Kidney (tissue), 14 donors: ENCODE measurements around the gene FBXL2. TPM values are rescaled to one million over a fixed set of nuclear protein-coding genes. Genes with fewer than 3 reads are reported as not detected.

ENCODE experiments used
- DNase-seq, 5 donors: peaks; one replicate each; pipeline ENCODE4 v3.0.0-alpha.2; 2013 to 2020
- FAIRE-seq: peaks from 2 replicates; lab custom pipeline; 2012; peaks lifted over from hg19 to GRCh38; lab: Jason Lieb, UNC
- H3K27ac ChIP-seq, 2 donors: one replicate each; pipeline ENCODE4 v1.7.0; 2013; ENCODE audit warnings: low read depth in 2 of 2, low read length in 2 of 2, inconsistent platforms in 1 of 2
- H3K27me3 ChIP-seq: one replicate; pipeline ENCODE4 v1.7.1; 2013; ENCODE audit warnings: low read length, inconsistent platforms; ENCODE audit not compliant: control insufficient read depth, insufficient read depth
- H3K36me3 ChIP-seq, 3 donors: one replicate each; pipeline versions ENCODE4 v1.7.0 to v1.7.1; 2013; ENCODE audit warnings: low read length in 3 of 3, control low read depth in 1 of 3, inconsistent platforms in 1 of 3; ENCODE audit not compliant: insufficient read depth in 3 of 3, control insufficient read depth in 2 of 3
- H3K4me1 ChIP-seq, 3 donors: one replicate each; pipeline versions ENCODE4 v1.7.0 to v1.7.1; 2013; ENCODE audit warnings: low read length in 3 of 3, inconsistent platforms in 1 of 3, low read depth in 1 of 3; ENCODE audit not compliant: control insufficient read depth in 2 of 3, insufficient read depth in 2 of 3
- H3K4me3 ChIP-seq, 3 donors: one replicate each; pipeline versions ENCODE4 v1.7.0 to v1.8.1; 2013; ENCODE audit warnings: low read length in 3 of 3, control low read depth in 1 of 3, inconsistent platforms in 1 of 3
- H3K9ac ChIP-seq, 3 donors: one replicate each; pipeline versions ENCODE4 v1.7.0 to v1.7.1; 2013; ENCODE audit warnings: low read length in 3 of 3, control low read depth in 1 of 3, inconsistent platforms in 1 of 3
- H3K9me3 ChIP-seq, 3 donors: one replicate each; pipeline versions ENCODE4 v1.7.0 to v1.7.1; 2013; ENCODE audit warnings: low read length in 3 of 3, control low read depth in 1 of 3, inconsistent platforms in 1 of 3; ENCODE audit not compliant: control insufficient read depth in 2 of 3, insufficient read depth in 1 of 3
- intact Hi-C: fragments of 100-400 bp; cut with DNase I; formaldehyde crosslinking; loops from one replicate; pipeline ENCODE4 v1.11.1; 2022
- polyA plus RNA-seq: library from polyadenylated mRNA; stranded (reverse); fragments of 350-450 nt; fragmentation: Illumina TruSeq; extraction: RNeasy Lipid Tissue Mini Kit (QIAGEN cat#74804); gene quantifications from one replicate; pipeline ENCODE4 v1.2.3, GENCODE V29; 2014; ENCODE audit warnings: low read depth, low replicate concordance; ENCODE audit not compliant: insufficient read depth
- total RNA-seq: library from RNA; stranded (reverse); fragmentation: NEBNext Ultra II Directional; extraction: Animal tissue kit (Norgen Biotek cat#: 25700); gene quantifications from one replicate; pipeline ENCODE4 v1.2.1, GENCODE V29; 2021
- TF ChIP-seq, protein P1 (sequence below): IDR thresholded peaks from 3 replicates; pipeline ENCODE4 v1.5.1; 2012; ENCODE audit warnings: mild to moderate bottlenecking, moderate library complexity, borderline replicate concordance; ENCODE audit not compliant: insufficient read depth; ENCODE audit errors: extremely low read depth
- donor health status: control.
- donor health status: control.
- donor health status: control.
- donor health status: control.
- donor health status: control.
- donor health status: DM: yes; HTN: yes; CAD: no.
- donor health status: Normal renal cell carcinoma (clear cell type).

FBXL2 gene
- total and polyA plus RNA-seq, 2 donors from 2014 or later = 10.8 to 18.3 TPM

DNA sequence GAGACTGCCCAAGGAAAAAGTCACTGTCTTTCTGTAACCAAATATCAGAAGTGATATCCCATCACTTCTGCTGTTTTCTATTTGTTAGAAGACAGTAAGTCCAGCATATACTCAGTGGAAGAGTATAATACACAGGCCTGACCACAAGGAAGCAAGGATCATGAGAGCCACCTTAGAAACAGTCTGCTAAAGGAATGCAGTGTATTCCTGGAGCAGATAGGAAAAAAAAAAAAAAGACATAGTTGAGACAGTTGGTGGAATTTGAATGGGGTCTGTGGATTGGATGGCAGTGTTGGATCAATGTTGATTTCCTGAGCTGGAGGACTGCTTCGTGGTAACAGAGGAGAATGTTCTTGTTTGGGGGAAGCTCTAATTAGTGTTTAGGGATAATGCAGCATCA lies 26.5 kb upstream of the FBXL2 start:
- no peaks in the 10 kb centered on the region for H3K9me3 ChIP-seq
- no peak for DNase-seq
- TF ChIP-seq, protein P1, sequence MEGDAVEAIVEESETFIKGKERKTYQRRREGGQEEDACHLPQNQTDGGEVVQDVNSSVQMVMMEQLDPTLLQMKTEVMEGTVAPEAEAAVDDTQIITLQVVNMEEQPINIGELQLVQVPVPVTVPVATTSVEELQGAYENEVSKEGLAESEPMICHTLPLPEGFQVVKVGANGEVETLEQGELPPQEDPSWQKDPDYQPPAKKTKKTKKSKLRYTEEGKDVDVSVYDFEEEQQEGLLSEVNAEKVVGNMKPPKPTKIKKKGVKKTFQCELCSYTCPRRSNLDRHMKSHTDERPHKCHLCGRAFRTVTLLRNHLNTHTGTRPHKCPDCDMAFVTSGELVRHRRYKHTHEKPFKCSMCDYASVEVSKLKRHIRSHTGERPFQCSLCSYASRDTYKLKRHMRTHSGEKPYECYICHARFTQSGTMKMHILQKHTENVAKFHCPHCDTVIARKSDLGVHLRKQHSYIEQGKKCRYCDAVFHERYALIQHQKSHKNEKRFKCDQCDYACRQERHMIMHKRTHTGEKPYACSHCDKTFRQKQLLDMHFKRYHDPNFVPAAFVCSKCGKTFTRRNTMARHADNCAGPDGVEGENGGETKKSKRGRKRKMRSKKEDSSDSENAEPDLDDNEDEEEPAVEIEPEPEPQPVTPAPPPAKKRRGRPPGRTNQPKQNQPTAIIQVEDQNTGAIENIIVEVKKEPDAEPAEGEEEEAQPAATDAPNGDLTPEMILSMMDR = no peak
- H3K9ac ChIP-seq = no peak overlapping the region
- intact Hi-C loops = no loop called here
- no peaks in the 10 kb centered on the region for H3K36me3 ChIP-seq
- no peaks in the 10 kb centered on the region for H3K4me1 ChIP-seq
- H3K4me3 ChIP-seq = no peak overlapping the region
- no peak for FAIRE-seq
- H3K27me3 ChIP-seq = no peaks in the 10 kb centered on the region
- H3K27ac ChIP-seq = no peak overlapping the region

DNA sequence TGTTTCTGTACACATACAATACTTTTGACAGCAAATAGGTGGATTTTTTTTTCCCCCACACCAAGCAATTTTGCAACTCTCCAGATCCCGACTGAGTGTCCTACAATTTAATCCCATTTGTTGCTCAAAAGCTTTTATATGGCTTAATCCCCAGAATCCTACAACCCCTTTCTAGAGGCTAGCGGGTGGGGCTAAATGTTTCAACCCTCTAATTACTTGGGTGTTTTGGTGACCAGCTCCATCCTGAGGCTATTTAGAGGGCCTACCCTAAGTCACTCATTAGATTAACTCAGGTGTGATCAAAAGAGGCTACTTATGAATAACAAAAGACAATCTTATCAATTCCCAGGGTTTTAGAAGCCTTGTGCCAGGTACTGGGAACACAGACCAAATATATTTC lies 21.0 kb upstream of the FBXL2 start:
- Histone ChIP-seq H3K27ac (no peak overlapping the region), H3K36me3 (no peaks in the 10 kb centered on the region), H3K9me3 (no peaks in the 10 kb centered on the region), H3K4me1 (no peaks in the 10 kb centered on the region), H3K9ac (no peak overlapping the region), H3K4me3 (no peak overlapping the region), H3K27me3 (no peaks in the 10 kb centered on the region)
- intact Hi-C loops = no loop called here
- TF ChIP-seq, protein P1 = no peak
- FAIRE-seq (no peak), DNase-seq (no peak)

DNA sequence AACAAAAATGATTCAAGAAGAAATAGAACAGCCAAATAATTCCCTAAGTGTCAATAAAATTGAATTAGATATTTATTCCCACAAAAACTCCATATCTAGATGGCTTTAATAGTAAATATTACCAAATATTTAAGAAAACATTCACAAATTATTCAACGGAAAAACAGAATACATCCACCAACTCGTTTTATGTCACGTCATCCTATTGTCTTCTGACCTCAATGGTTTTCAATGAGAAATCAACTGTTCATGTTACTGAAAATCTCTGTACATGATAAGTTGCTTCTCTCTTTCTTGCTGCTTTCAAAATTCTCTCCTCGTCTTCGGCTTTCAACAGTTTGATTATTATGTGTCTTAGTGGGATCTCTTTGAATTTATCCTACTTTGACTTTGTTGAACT lies 17.1 kb upstream of the FBXL2 start:
- TF ChIP-seq, protein P1 = no peak
- H3K9me3 ChIP-seq = no peaks in the 10 kb centered on the region
- H3K4me3 ChIP-seq = no peak overlapping the region
- H3K4me1 ChIP-seq = no peaks in the 10 kb centered on the region
- no peak for FAIRE-seq
- H3K27me3 ChIP-seq = no peaks in the 10 kb centered on the region
- H3K36me3 ChIP-seq = no peaks in the 10 kb centered on the region
- H3K9ac ChIP-seq = no peak overlapping the region
- DNase-seq = no peak
- H3K27ac ChIP-seq = no peak overlapping the region
- intact Hi-C loops = no loop called here

DNA sequence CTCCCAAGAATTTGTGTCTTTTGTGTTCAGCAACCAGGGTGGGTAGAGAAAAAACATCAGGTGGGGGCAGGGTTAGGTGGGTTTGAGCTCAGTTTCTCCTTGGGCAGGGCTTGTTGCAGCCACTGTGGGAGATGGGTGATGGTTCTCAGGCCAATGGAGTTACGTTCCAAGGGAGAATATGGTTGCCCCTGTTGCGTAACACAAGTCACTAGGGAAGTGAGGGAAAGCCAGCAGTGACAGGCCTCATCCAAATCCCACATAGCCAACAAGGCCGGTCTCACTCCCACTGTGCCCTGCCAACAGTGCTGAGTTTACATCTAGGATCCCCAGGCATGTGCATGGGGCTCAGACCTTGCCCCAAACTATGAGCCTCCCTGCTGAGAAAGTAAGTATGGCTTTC lies 7.9 kb upstream of the FBXL2 start:
- H3K4me1 ChIP-seq = no peaks in the 10 kb centered on the region
- no peak for DNase-seq
- no peaks in the 10 kb centered on the region for H3K36me3 ChIP-seq
- H3K4me3 ChIP-seq = no peak overlapping the region
- H3K9ac ChIP-seq = no peak overlapping the region
- TF ChIP-seq, protein P1 = no peak
- peaks cover 0 to 6% (median 0%) of the 10 kb centered on the region in 3 donors for H3K9me3 ChIP-seq
- FAIRE-seq = no peak
- intact Hi-C loops = no loop called here
- H3K27me3 ChIP-seq = no peaks in the 10 kb centered on the region
- no peak overlapping the region for H3K27ac ChIP-seq
